ENCODE measurements around the gene NOL4L.

DNA sequence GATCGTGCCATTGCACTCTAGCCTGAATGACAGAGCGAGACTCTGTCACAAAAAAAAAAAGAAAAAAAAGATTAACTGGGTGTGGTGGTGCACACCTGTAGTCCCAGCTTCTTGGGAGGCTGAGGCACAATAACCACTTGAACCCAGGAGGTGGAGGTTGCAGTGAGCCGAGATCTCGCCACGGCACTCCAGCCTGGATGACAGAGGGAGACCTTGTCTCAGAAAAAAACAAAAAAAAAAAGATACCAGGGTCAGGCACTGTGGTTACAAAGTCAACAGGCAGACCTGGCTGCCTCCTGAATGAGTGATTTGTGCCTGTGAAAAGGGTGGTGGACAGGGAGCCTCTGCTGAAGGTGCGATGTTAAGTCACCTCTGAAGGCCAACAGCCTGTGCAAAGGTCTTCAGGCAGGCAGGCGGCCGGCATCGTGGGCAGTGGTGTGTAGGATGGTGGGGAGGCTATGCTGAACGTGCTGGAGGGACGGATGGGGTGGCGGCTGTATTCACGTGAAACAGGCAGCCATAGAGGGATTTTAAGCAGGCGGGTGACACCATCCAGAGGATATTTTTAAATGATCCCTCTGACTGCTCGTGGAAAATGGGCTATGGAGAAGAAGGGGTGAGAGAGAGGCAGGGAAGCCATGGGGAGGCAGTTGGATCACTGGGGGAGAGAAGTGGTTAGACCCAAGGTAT is 41.4 kb downstream of the NOL4L start:
- TF ChIP-seq EZH2 (IDR thresholded peaks at IDR 0.05; ENCODE audit: low read length), result no peak
- TF ChIP-seq CTCF (optimal IDR thresholded peaks at IDR 0.05 in 1 of 3, IDR thresholded peaks at IDR 0.05 in 1 of 3, conservative IDR thresholded peaks at IDR 0.05 in 1 of 3; ENCODE audit: extremely low read depth in 1 of 3, insufficient read depth in 2 of 3, low read length in 3 of 3), result no peak

All from keratinocyte (primary cell).